Activated naive CD8-positive, alpha-beta T cell treated with anti-CD3 and anti-CD28 coated beads, Interleukin-2, amount 50 U/mL, for 24 hours (primary cell): ENCODE data around the gene DEFB131B.
"Not testable (repeated sequence)": the region's sequence is repeated elsewhere in the genome, so short reads cannot be mapped to it uniquely, and the experiment has no call there.

ENCODE experiments used
- ATAC-seq: fragments of 150-1000 bp; cut with Tn5 transposase; one replicate; pipeline ENCODE4 v1.10.0; 2021
- DNase-seq: peaks from one replicate; pipeline ENCODE4 v3.0.0; 2021
- H3K27ac Mint-ChIP-seq: one replicate; pipeline ENCODE4 v1.8.0; 2021; ENCODE audit warnings: mild to moderate bottlenecking, mixed read lengths
- H3K27me3 Mint-ChIP-seq: one replicate; pipeline ENCODE4 v1.8.0; 2021; ENCODE audit warnings: mixed read lengths
- H3K36me3 Mint-ChIP-seq: one replicate; pipeline ENCODE4 v1.8.0; 2021; ENCODE audit warnings: low read depth, mixed read lengths
- H3K4me1 Mint-ChIP-seq: one replicate; pipeline ENCODE4 v1.8.0; 2021; ENCODE audit warnings: mixed read lengths
- H3K4me3 Mint-ChIP-seq: one replicate; pipeline ENCODE4 v1.8.0; 2021; ENCODE audit warnings: mild to moderate bottlenecking, moderate library complexity, mixed read lengths
- H3K9me3 Mint-ChIP-seq: one replicate; pipeline ENCODE4 v1.8.0; 2021; ENCODE audit warnings: mixed read lengths

DEFB131B gene

GRCh38 chr11:71888335-71889010 is 10.2 kb downstream of the DEFB131B start:
- not testable (repeated sequence) for ATAC-seq, H3K4me3 Mint-ChIP-seq, DNase-seq, H3K9me3 Mint-ChIP-seq, H3K36me3 Mint-ChIP-seq, H3K27ac Mint-ChIP-seq, H3K4me1 Mint-ChIP-seq, H3K27me3 Mint-ChIP-seq

- not testable (repeated sequence) for H3K4me1 Mint-ChIP-seq, H3K36me3 Mint-ChIP-seq, H3K4me3 Mint-ChIP-seq, H3K9me3 Mint-ChIP-seq, ATAC-seq, H3K27ac Mint-ChIP-seq, H3K27me3 Mint-ChIP-seq, DNase-seq
Observed at GRCh38 chr11:71889181-71889872, 11.1 kb downstream of the DEFB131B start.

- Mint-ChIP-seq H3K4me3 (no peak overlapping the region), H3K4me1 (no peaks in the 10 kb centered on the region), H3K27ac (no peak overlapping the region)
Observed at GRCh38 chr11:71895961-71896360, 17.7 kb downstream of the DEFB131B start.

GRCh38 chr11:71901137-71901536 is 22.9 kb downstream of the DEFB131B start:
- H3K4me3 Mint-ChIP-seq, H3K27me3 Mint-ChIP-seq, DNase-seq, H3K27ac Mint-ChIP-seq, H3K9me3 Mint-ChIP-seq, ATAC-seq, H3K4me1 Mint-ChIP-seq: not testable (repeated sequence)
- H3K36me3 Mint-ChIP-seq: peaks cover 31% of the 10 kb centered on the region

More at GRCh38 chr11:71895961-71896360, 17.7 kb downstream of the DEFB131B start:
- Mint-ChIP-seq H3K27me3 (no peaks in the 10 kb centered on the region), H3K9me3 (no peaks in the 10 kb centered on the region), H3K36me3 (peaks cover 30% of the 10 kb centered on the region)
- no peak for DNase-seq
- ATAC-seq: no peak

GRCh38 chr11:71908218-71908617 is 30.0 kb downstream of the DEFB131B start:
- H3K36me3 Mint-ChIP-seq: peaks cover 30% of the 10 kb centered on the region
- DNase-seq (no peak), ATAC-seq (no peak)
- peaks cover 12% of the 10 kb centered on the region for H3K4me1 Mint-ChIP-seq
- no peaks in the 10 kb centered on the region for H3K9me3 Mint-ChIP-seq
- no peak overlapping the region for H3K4me3 Mint-ChIP-seq
- H3K27me3 Mint-ChIP-seq: no peaks in the 10 kb centered on the region
- no peak overlapping the region for H3K27ac Mint-ChIP-seq

- DNase-seq, H3K4me3 Mint-ChIP-seq, ATAC-seq, H3K27me3 Mint-ChIP-seq, H3K27ac Mint-ChIP-seq, H3K9me3 Mint-ChIP-seq: not testable (repeated sequence)
- peaks cover 16% of the 10 kb centered on the region for H3K4me1 Mint-ChIP-seq
- H3K36me3 Mint-ChIP-seq: peaks cover 37% of the 10 kb centered on the region
Observed at GRCh38 chr11:71910775-71911174, 32.5 kb downstream of the DEFB131B start.

GRCh38 chr11:71911321-71911985 is 33.2 kb downstream of the DEFB131B start:
- Mint-ChIP-seq H3K36me3 (peaks cover 37% of the 10 kb centered on the region), H3K4me1 (peaks cover 16% of the 10 kb centered on the region), H3K27ac (peak overlapping the region; percentile 76)
- H3K27me3 Mint-ChIP-seq, H3K9me3 Mint-ChIP-seq, H3K4me3 Mint-ChIP-seq, ATAC-seq: not testable (repeated sequence)
- peak; percentile 81 for DNase-seq

GRCh38 chr11:71911986-71912340 is 33.7 kb downstream of the DEFB131B start:
- not testable (repeated sequence) for H3K9me3 Mint-ChIP-seq, H3K27me3 Mint-ChIP-seq, DNase-seq, ATAC-seq, H3K4me3 Mint-ChIP-seq
- peaks cover 37% of the 10 kb centered on the region for H3K36me3 Mint-ChIP-seq
- H3K4me1 Mint-ChIP-seq: peaks cover 16% of the 10 kb centered on the region
- H3K27ac Mint-ChIP-seq: peak overlapping the region; percentile 76

GRCh38 chr11:71913756-71914526 is 35.7 kb downstream of the DEFB131B start:
- H3K27me3 Mint-ChIP-seq: no peaks in the 10 kb centered on the region
- ATAC-seq (no peak), DNase-seq (no peak)
- H3K9me3 Mint-ChIP-seq: no peaks in the 10 kb centered on the region
- no peak overlapping the region for H3K4me3 Mint-ChIP-seq
- peak overlapping the region; percentile 20 for H3K27ac Mint-ChIP-seq
- H3K4me1 Mint-ChIP-seq: peaks cover 16% of the 10 kb centered on the region
- peaks cover 44% of the 10 kb centered on the region for H3K36me3 Mint-ChIP-seq

- Mint-ChIP-seq H3K4me3 (no peak overlapping the region), H3K27ac (peak overlapping the region; percentile 20), H3K9me3 (no peaks in the 10 kb centered on the region), H3K4me1 (peaks cover 16% of the 10 kb centered on the region), H3K36me3 (peaks cover 46% of the 10 kb centered on the region), H3K27me3 (no peaks in the 10 kb centered on the region)
- DNase-seq (no peak), ATAC-seq (no peak)
Observed at GRCh38 chr11:71914617-71915189, 36.5 kb downstream of the DEFB131B start.

GRCh38 chr11:71917646-71918140 is 39.4 kb downstream of the DEFB131B start:
- Mint-ChIP-seq H3K36me3 (peaks cover 36% of the 10 kb centered on the region), H3K27me3 (no peaks in the 10 kb centered on the region), H3K27ac (no peak overlapping the region), H3K4me3 (no peak overlapping the region), H3K9me3 (no peaks in the 10 kb centered on the region), H3K4me1 (peaks cover 4% of the 10 kb centered on the region)
- ATAC-seq (no peak), DNase-seq (no peak)

GRCh38 chr11:71927820-71928736 is 49.8 kb downstream of the DEFB131B start, which contains the start of gene XNDC1N:
Gene XNDC1N, minus strand, starts transcription at chr11:71928594. Its CDS starts 5,241 bp downstream, at chr11:71923353.
- DNase-seq (peak; percentile 66), ATAC-seq (peak; percentile 85)
- Mint-ChIP-seq H3K4me1 (peaks cover 41% of the 10 kb centered on the region), H3K9me3 (no peaks in the 10 kb centered on the region), H3K4me3 (peak within 1 kb of the TSS; percentile 99), H3K27ac (peak within 1 kb of the TSS; percentile 98), H3K27me3 (no peaks in the 10 kb centered on the region), H3K36me3 (peaks cover 14% of the 10 kb centered on the region)

- Mint-ChIP-seq H3K27me3 (no peaks in the 10 kb centered on the region), H3K36me3 (peaks cover 14% of the 10 kb centered on the region), H3K27ac (peak within 1 kb of the TSS; percentile 98), H3K9me3 (no peaks in the 10 kb centered on the region), H3K4me1 (peaks cover 46% of the 10 kb centered on the region), H3K4me3 (peak within 1 kb of the TSS; percentile 99)
- ATAC-seq (peak; percentile 93), DNase-seq (peak; percentile 98)
Observed at GRCh38 chr11:71928737-71929443, 50.6 kb downstream of the DEFB131B start, which contains the start of gene RNF121. Gene RNF121, plus strand, starts transcription at chr11:71929046. Its CDS starts 16 bp downstream, at chr11:71929062.
